ENCODE data around the gene IL4I1.

Gene IL4I1

GRCh38 chr19:49849433-49850220, 47.1 kb downstream of the IL4I1 start:
- DNase-seq, result no peak

DNA sequence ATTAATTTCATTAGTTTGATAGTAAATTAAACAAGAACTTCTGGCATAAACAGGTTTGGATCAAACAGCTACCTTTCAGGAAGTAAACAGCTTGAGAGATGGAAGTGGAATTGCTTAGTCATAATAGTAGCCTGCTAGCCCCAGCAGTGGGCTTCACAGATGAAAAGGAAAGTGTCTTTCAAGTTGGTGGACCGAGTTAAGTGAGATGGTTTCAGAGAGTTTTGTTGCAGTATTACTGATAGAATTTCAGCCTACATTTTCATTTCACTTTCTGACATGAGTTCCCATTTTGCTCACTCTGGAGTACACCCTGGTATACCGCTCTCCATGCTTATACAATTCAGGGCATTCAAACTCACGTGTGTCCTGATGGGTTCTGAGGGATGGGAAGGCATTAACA, 47.7 kb downstream of the IL4I1 start:
- no peak for DNase-seq

GRCh38 chr19:49847731-49848696, 48.7 kb downstream of the IL4I1 start:
- DNase-seq, result no peak

- no peak for DNase-seq
Observed at GRCh38 chr19:49846408-49846807, 50.3 kb downstream of the IL4I1 start.

DNA sequence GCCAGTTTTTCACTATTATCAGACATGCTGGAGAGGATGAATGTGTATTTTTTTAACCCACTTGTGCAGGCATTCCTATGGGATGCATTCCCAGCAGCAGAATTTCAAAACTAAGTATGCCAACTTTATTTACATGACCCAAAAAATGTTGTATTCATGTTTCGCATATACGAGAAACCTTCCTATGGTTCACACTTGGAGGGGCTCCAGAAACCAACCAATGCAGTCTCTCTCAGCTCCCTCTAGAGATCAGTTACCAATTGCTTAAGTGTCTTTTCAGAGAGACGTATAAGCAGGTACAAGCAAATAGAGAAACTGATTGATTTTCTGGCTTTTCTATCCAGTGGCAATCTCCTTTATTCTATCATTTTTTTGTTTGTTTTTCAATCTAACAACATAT, 51.3 kb downstream of the IL4I1 start:
- no peak for DNase-seq

- DNase-seq, result no peak
Observed at GRCh38 chr19:49844138-49845095, 52.3 kb downstream of the IL4I1 start.

GRCh38 chr19:49843265-49843664, 53.4 kb downstream of the IL4I1 start:
- DNase-seq, result no peak

GRCh38 chr19:49840736-49841249, 55.9 kb downstream of the IL4I1 start:
- no peak for DNase-seq

DNA sequence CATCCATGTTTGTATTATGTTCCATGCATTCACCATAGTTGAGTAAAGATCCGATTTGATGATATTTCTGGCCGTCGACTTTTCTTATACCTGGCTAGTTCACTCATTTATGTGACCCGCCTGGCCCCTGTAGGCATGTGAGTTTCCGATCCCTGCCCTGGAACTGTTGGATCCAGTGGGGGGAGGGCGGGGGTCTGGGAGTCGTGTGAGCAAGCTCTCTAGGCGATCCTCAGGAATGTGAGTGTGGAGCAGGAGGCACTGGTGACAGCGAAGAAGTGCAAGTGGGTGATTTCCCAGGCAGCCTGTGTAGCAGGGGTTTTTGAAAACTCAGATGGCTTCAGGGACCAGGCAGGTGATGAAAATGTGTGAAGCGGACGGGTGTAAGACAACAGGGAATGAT, 56.4 kb downstream of the IL4I1 start:
- DNase-seq, result no peak

GRCh38 chr19:49839713-49840112, 57.0 kb downstream of the IL4I1 start:
- DNase-seq, result no peak

Data from stimulated activated naive CD4-positive, alpha-beta T cell (primary cell).